HG03439 (cell line): Measurements from ENCODE around the gene CLEC19A.
"Not testable (repeated sequence)": the region's sequence is repeated elsewhere in the genome, so short reads cannot be mapped to it uniquely, and the experiment has no call there.

Source experiments
- ATAC-seq: cut with Tn5 transposase; IDR thresholded peaks from one replicate; pipeline ENCODE4 v1.9.1; 2021; ENCODE audit warnings: mild to moderate bottlenecking, moderate library complexity; ENCODE audit not compliant: unreplicated experiment

Gene CLEC19A

DNA sequence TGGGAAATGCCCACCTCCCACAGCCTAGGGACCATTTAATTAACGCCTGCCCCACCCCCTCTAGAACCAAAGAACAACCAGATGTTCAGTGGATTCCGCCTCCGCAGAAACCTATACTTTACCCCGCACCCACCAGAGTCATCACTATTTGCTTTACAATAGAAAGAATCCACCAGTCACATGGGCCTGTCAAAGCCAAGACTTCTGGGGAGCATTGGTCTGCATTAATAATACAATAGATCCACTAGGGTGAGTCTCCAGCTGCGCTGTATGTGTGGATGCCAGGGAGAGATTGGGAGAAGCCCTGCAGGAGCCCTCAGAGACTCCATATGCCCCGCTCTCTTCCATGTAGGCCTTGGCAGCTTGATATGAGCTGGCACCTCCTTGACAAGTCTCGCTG, 31.3 kb downstream of the CLEC19A start:
- no peak for ATAC-seq

DNA sequence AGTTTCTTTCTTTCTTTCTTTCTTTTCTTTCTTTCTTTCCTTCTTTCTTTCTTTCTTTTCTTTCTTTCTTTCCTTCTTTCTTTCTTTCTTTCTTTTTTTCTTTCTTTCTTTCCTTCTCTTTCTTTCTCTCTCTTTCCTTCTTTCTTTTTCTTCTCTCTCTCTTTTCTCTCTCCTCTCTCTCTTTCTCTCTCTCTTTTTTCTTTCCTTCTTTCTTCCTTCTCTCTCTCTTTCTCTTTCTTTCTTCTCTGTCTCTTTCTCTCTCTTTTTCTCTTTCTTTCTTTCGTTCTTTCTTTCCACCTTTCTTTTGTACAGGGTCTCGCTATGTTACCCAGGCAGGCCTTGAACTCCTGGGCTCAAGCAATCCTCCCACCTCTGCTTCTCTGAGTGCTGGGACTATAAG, 35.7 kb downstream of the CLEC19A start:
- ATAC-seq, result not testable (repeated sequence)

DNA sequence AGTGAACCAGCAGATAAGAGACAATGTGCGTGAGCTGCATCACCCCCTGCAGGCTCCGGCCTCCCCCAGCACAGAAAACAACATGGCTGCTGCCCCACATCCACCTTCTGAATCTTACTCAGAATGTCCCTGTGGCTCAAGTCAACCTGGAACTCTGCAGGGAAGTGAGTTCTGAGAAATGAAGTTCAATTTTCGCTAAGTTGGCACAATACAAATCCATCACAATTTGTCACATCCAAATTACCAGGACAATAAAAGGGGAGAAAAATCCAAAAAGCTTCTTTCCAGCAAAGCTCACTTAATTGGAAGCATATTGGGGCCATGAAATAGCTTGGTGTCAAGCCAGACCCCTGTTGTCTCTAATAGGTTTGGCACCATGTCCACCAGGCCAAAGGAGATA, 38.1 kb downstream of the CLEC19A start:
- ATAC-seq, result no peak

DNA sequence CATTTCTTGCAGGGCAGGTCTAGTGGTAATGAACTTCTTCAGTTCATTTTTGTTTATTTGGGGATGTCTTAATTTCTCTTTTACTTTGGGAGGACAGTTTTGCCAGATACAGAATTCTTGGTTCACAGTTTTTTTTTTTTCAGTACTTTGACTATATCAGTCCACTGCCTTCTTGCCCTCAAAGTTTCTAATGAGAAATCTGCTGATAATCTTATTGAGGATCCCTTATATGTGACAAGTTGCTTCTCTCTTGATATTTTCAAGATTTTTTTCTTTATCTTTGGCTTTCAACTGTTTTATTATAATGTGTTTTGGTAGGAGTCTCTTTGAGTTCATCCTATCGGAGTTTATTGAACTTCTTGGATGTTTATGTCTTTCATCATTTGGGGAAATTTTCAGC, 42.8 kb downstream of the CLEC19A start:
- no peak for ATAC-seq

DNA sequence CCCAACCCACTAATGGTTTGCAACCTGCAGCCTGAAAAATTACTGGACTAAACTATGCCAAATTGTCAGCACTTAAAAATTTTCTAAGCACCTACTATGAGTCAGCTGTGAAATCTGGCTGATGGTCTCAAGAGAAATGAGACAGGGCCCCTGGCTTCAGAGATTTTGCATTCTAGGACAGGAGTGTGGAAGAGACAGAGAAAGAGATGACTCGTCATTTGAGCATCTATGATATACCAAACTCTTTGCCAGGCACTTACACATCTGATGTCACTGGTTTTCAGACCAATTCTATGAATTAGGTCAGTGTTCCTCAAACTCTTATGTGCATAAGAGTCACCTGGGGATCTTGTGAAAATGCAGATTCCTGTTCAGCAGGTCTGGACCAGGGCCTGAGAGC, 44.4 kb downstream of the CLEC19A start:
- no peak for ATAC-seq

DNA sequence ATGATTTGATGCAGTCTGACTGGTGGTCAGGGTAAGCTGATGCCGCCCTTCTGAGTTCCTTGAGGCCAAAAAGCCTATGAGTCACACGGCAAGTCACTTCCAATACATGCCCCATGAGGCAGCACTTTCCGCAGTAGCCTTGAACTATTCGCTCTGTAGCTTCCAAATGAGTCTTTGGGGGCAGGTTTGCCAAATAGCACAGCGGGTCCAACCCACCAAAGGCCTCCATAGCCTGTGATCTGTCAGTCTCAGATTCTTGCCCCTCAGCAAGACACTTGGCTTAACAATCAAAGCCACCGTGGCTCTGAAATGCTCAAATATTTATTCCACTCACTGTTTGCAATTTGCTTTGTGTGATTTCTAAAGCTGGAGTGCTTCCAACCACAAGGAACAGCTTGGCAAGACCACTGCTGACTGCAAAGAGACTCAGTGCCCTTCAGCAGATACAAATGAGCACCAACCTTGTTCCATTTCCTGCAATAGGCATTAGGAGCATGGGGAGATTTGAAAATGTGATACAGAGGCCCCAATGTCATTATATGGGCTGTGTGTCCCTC, 45.4 kb downstream of the CLEC19A start:
- ATAC-seq, result no peak

DNA sequence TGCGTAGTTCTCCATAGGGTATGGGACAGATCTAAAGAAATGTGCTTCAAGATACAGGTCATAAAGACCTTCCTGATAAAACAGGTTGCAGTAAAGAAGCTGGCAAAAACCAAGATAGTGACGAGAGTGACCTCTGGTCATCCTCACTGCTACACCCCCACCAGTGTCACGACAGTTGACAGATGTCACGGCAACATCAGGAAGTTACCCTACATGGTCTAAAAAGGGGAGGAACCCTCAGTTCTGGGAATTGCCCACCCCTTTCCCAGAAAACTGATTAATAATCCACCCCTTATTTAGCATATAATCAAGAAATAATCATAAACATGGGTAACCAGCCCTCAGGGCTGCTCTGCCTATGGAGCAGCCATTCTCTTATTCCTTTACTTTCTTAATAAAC, 46.3 kb downstream of the CLEC19A start:
- no peak for ATAC-seq

DNA sequence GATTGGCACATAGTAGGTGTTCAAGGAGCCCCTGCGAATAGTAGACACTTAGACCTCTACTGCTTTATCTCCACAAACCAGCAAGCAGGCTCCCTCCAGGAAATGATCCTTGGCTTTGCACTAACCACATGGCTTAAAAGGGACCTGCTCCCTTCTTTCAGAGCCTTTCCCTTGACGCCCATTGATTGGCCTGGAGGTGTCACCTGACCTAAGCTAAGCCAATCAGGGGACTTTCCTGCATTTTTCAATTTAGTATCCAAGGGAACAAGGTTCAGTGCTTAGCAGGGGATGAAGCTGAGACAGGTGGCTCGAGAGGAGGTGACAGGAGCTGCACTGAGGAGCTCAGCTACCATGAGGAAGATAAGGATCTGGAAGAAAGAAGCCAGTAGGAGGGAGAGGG, 52.8 kb downstream of the CLEC19A start:
- ATAC-seq, result no peak

DNA sequence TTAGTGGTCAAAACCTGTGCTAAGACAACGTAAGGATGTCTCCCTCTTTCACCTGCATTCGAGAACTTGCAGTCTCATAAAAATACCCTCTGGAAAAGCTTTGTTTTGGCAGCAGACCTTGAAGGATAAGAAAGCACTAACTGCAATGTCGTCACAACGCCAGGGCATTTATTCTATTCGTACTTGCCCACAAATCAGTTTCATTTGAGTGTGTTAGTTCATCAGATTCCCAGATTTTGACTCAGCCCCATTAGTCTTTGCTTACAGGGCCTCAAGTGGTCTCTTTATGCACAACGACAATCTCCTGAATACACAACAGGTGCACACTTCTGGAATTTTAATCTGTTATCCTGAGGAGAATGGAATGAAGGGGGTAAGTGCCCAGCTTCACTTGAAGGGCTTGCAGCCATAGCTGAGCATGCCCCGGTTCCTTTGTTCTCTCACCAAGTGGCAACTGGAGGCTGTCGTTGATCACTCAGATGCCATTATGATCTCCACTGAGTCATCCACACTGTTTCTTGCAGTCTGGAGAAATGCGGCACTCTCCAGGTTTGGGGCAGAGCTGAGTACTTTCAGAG, 58.8 kb downstream of the CLEC19A start:
- no peak for ATAC-seq

DNA sequence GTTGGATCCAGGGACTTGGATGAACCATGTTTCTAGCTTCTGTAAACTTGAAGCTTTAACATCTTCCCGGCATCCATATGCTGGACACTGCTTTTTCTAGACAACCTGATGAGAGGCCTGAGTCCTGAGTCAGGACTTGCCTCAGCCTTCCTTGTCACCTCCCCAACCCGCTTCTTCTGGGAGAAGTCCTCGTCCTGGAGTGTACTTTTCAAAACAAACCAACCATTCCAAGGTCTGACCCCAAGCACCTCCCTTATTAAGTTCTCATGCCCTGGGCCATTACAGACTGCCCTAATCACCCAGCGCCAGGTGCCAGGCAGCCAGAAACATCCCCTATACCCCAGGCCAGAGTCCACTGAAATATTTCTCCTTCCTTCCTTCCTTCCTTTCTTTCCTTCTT, 59.4 kb downstream of the CLEC19A start:
- no peak for ATAC-seq

DNA sequence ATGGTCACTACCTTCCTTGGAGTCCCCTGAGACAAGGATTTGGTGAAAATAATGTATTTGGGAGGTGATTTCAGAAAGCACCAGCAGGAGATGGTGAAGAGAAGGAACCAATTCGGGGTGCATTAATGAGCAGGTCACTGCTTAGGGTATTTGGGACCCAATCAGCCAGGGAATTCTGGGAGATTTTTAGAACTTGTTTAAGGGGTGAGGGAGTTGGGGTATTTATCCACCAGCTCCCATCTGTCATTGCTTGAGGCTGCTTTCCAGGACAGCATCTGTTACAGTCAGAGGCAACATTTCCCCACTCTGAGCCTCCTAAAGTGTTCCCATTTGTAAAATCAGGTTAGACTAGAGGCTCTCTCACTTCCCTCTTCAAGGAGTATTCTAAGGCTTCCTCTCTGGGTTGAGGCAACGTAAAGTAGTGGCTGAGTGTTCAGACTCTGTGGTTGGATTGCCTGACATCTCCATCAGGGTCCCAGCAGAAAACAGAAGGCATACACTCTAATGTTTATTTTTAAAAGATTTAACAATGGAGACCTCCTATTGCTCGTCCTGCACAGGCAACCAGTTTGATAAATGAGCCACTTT, 60.9 kb downstream of the CLEC19A start:
- ATAC-seq, result no peak

DNA sequence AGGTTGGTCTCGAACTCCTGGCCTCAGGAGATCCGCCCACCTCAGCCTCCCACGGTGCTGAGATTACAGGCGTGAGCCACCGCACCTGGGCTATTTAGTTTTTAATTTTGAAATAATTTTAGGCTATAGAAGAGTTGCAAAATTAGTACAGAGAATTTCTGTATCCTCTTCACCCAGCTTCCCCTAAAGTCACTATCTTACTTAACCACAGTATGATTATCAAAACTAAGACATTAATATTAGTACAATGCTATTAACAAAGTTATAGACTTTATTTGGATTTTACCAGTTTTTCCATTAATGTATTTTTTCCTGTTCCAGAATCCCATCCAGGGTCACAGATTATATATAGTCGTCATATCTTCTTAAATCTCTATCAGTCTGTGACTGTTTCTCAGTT, 62.6 kb downstream of the CLEC19A start:
- no peak for ATAC-seq

DNA sequence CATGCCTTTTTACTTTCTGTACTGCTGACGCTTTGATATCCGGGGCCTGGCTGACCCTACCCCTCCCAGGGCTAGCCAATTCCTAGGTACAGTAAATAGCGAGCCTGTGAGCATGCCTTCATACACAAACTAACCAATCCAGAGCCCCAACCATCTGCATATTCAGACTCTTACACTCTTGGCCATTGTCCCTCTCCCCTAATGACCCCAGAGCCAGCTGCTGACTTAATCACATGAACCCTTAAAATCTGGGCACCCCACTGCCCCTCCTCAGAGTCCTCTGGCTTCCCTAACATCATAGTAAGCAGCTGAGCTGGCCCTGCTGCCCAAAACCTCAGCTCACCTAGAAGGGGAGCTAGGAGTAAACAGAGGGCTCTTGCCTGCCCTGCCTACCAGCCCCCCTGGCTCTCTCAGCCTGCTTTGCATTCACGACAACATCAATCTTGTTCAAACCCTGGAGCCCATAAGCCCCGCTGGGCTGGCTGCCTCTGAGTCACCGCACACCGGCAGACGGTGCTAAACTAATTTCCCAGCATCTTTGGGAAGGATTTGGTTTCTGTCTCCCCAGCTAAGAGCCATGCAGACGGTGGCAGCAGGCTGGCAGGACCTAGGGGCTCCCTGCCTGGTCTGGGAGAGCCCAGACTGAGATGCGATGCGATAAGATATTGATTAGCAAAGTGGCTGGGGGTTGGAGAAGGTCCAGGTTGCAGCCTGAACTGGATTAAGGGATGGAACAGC, 63.2 kb downstream of the CLEC19A start:
- ATAC-seq, result no peak

DNA sequence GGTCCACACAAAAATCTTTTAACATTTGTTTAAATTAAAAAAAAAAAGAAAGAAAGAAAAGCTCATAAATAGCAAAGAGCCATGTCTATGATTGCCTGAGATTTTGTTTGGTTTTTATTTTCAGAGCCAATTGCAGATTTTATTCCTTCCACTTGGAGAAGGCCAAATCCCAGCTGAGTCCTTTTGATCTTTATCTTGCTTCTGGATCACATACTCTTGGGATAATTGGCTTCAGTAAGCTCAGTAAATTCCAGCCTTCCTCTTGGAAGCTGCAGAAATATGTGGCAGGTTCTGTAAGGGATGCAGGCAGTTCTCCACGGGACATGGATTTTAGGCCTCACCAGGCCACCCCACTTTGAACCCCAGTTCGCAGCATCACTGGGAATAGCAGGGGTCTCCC, 68.8 kb downstream of the CLEC19A start:
- ATAC-seq, result no peak

DNA sequence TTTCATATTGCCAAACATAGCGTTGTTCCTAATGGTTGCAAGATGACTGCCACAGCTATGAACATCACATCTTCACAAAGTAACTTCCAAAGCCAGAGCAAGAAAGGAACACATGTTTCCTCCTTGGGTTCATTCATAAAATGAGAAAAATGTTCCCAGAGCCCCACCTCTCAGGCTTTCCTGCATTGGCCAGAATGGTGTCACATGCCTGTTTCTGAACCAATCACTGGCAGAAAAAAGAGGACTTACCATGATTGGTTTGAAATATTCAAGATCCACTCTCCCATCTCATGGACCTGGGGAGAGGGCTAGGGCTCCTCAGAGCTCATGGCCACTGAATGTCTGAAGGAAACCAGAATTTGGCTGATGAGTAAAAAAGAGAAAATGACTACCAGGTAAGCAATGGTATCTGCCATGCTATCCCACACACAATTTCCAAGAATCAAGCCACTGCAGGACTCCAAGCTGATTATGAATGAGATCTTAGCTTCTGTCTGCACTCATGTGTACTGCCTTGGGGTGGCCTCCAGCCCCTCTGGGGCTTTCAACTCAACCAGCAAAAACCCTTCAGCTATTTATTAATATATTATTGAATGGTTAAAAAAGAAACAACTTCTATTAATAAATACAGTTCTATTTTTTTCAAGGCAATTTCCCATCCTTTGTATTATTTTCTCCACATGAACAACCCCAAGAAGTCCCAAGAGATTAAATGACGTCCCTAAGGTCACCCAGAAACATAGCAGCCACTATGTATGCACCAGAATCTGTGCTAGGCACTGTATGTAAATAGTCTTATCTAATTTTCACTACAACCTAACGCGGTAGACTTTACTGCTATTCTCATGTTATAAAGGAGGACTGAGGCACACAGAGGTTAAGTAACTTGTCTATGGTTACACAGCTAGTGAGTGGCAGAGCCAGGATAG, 70.8 kb downstream of the CLEC19A start:
- no peak for ATAC-seq

DNA sequence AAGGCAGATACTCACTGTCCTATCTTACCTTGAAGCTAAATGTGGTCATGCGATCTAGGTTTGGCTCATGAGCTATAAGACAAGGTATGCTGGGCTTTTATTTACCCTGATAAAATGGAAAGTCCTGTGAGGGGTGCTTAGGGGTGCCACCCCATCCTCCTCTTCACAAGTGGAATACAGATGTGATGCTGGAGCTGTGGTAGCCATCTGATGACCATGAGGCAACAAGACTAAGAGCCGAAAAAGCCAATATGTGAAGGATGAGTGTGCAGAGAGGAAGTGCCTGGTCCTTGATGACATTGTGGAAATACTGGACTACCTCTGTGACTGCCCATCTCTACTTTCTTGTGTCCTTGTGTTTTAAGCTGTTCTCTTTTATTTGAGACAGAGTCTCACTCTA, 74.0 kb downstream of the CLEC19A start:
- no peak for ATAC-seq
